HepG2 (cell line): ENCODE measurements around the gene DIP2C.

Experiments
- E2F1 ChIP-seq: sonication (generic); formaldehyde crosslinking; IDR thresholded peaks from 2 replicates; pipeline ENCODE4 v1.5.0; 2020; ENCODE audit warnings: missing genetic modification reagents
- ELK4 ChIP-seq: sonication (generic); formaldehyde crosslinking; IDR thresholded peaks from 2 replicates; pipeline ENCODE4 v1.9.0; 2021; ENCODE audit warnings: missing genetic modification reagents, borderline replicate concordance
- ESRRA ChIP-seq: sonication (generic); formaldehyde crosslinking; IDR thresholded peaks from 2 replicates; pipeline ENCODE4 v1.5.1; 2020; ENCODE audit warnings: mild to moderate bottlenecking, low read depth, missing genetic modification reagents
- EZH2 ChIP-seq: conservative IDR thresholded peaks from 2 replicates; pipeline ENCODE4 v1.6.1; 2012; ENCODE audit warnings: mild to moderate bottlenecking, low read depth, low read length, moderate library complexity
- GATAD2A ChIP-seq: IDR thresholded peaks from 2 replicates; pipeline ENCODE4 v1.6.1; 2016
- KAT7 ChIP-seq: IDR thresholded peaks from 2 replicates; pipeline ENCODE4 v1.6.1; 2018; ENCODE audit warnings: borderline replicate concordance, missing compliant biosample characterization
- KLF6 ChIP-seq: IDR thresholded peaks from 2 replicates; pipeline ENCODE4 v1.8.0; 2016; ENCODE audit warnings: missing biosample characterization, missing genetic modification reagents
- ZNF18 ChIP-seq: sonication (generic); formaldehyde crosslinking; IDR thresholded peaks from 2 replicates; pipeline ENCODE4 v1.8.0; 2022; ENCODE audit warnings: mild to moderate bottlenecking, missing genetic modification reagents; ENCODE audit not compliant: insufficient replicate concordance
- ZNF512B ChIP-seq: sonication (generic); formaldehyde crosslinking; IDR thresholded peaks from 2 replicates; pipeline ENCODE4 v1.5.1; 2020; ENCODE audit warnings: missing genetic modification reagents, mild to moderate bottlenecking, borderline replicate concordance
- ZNF644 ChIP-seq: IDR thresholded peaks from 2 replicates; pipeline ENCODE4 v1.6.1; 2016; ENCODE audit warnings: low read depth
- ZNF747 ChIP-seq: sonication (generic); formaldehyde crosslinking; IDR thresholded peaks from 2 replicates; pipeline ENCODE4 v1.8.1; 2023; ENCODE audit warnings: missing genetic modification reagents, mild to moderate bottlenecking, borderline replicate concordance
- ZNF776 ChIP-seq: sonication (generic); formaldehyde crosslinking; IDR thresholded peaks from 2 replicates; pipeline ENCODE4 v1.4.0; 2020; ENCODE audit warnings: mild to moderate bottlenecking, missing genetic modification reagents
- ZNF782 ChIP-seq: sonication (generic); formaldehyde crosslinking; IDR thresholded peaks from 2 replicates; pipeline ENCODE4 v1.4.0; 2020; ENCODE audit warnings: missing genetic modification reagents, mild to moderate bottlenecking, borderline replicate concordance

GRCh38 chr10:589961-590680 is 99.3 kb downstream of the DIP2C start:
- no peak for TF ChIP-seq ZNF782 (CRISPR knock-in tag)
- TF ChIP-seq KLF6 (CRISPR knock-in tag), result no peak
- TF ChIP-seq ZNF747 (CRISPR knock-in tag), result no peak
- TF ChIP-seq GATAD2A (CRISPR knock-in tag), result no peak
- no peak for TF ChIP-seq ZNF776 (CRISPR knock-in tag)
- TF ChIP-seq ESRRA (CRISPR knock-in tag), result no peak
- TF ChIP-seq ELK4 (CRISPR knock-in tag), result no peak
- TF ChIP-seq ZNF18 (CRISPR knock-in tag), result no peak
- no peak for TF ChIP-seq ZNF644
- no peak for TF ChIP-seq EZH2
- TF ChIP-seq E2F1, result no peak
- TF ChIP-seq ZNF512B, result no peak
- no peak for TF ChIP-seq KAT7 (CRISPR knock-in tag)
